ENCODE results near the gene PSAP. TPM values are rescaled to one million over a fixed set of nuclear protein-coding genes. Genes with fewer than 3 reads are reported as not detected.

PSAP gene
- total RNA-seq, 2 donors from 2014 or later: 488 to 516 TPM

- no peak for ATAC-seq
- no peak for DNase-seq
- peaks cover 16 to 61% of the 10 kb centered on the region in 2 donors for H3K36me3 ChIP-seq (replicated peaks in 1 of 2; ENCODE audit: insufficient read depth in 1 of 2, low read depth in 2 of 2)
- intact Hi-C loops (cut with DNase I): no loop called here
- no peak overlapping the region for H3K27ac ChIP-seq
- WGBS, 2 donors: 90 to 94% methylated on average over 5 to 7 of the region's 7 CpGs
- H3K4me3 ChIP-seq: no peak overlapping the region
- no peaks in the 10 kb centered on the region for H3K9me3 ChIP-seq
- H3K27me3 ChIP-seq: no peaks in the 10 kb centered on the region
- TF ChIP-seq POLR2A (IDR thresholded peaks at IDR 0.05) (no peak), CTCF (IDR thresholded peaks at IDR 0.05) (no peak)
- no peaks in the 10 kb centered on the region for H3K4me1 ChIP-seq
Measured at GRCh38 chr10:71828702-71829101, 22.3 kb downstream of the PSAP start.

GRCh38 chr10:71827852-71828251 lies 23.2 kb downstream of the PSAP start:
- Histone ChIP-seq H3K36me3 (replicated peaks in 1 of 2; ENCODE audit: insufficient read depth in 1 of 2, low read depth in 2 of 2) (peaks cover 16 to 62% of the 10 kb centered on the region in 2 donors), H3K4me3 (no peak overlapping the region), H3K27me3 (no peaks in the 10 kb centered on the region), H3K4me1 (no peaks in the 10 kb centered on the region), H3K9me3 (no peaks in the 10 kb centered on the region), H3K27ac (no peak overlapping the region)
- ATAC-seq (no peak), DNase-seq (no peak)
- 70 to 72% methylated on average over 6 of the region's 6 CpGs for WGBS, 2 donors
- TF ChIP-seq CTCF (IDR thresholded peaks at IDR 0.05) (no peak), POLR2A (IDR thresholded peaks at IDR 0.05) (no peak)
- intact Hi-C loops (cut with DNase I): no loop called here

GRCh38 chr10:71825217-71825616 lies 25.8 kb downstream of the PSAP start:
- DNase-seq (no peak), ATAC-seq (no peak)
- Histone ChIP-seq H3K4me1 (no peaks in the 10 kb centered on the region), H3K27me3 (no peaks in the 10 kb centered on the region), H3K36me3 (replicated peaks in 1 of 2; ENCODE audit: insufficient read depth in 1 of 2, low read depth in 2 of 2) (peaks cover 16 to 62% of the 10 kb centered on the region in 2 donors), H3K9me3 (no peaks in the 10 kb centered on the region), H3K4me3 (no peak overlapping the region), H3K27ac (no peak overlapping the region)
- intact Hi-C loops (cut with DNase I): no loop called here
- 80 to 81% methylated on average over 9 to 11 of the region's 11 CpGs for WGBS, 2 donors
- TF ChIP-seq CTCF (IDR thresholded peaks at IDR 0.05) (no peak), POLR2A (IDR thresholded peaks at IDR 0.05) (no peak)

- 90 to 95% methylated on average over 3 of the region's 3 CpGs for WGBS, 2 donors
- DNase-seq: no peak
- Histone ChIP-seq H3K9me3 (no peaks in the 10 kb centered on the region), H3K4me1 (no peaks in the 10 kb centered on the region), H3K4me3 (no peak overlapping the region), H3K27me3 (no peaks in the 10 kb centered on the region), H3K36me3 (replicated peaks in 1 of 2; ENCODE audit: insufficient read depth in 1 of 2, low read depth in 2 of 2) (peaks cover 19 to 63% of the 10 kb centered on the region in 2 donors), H3K27ac (no peak overlapping the region)
- TF ChIP-seq POLR2A (IDR thresholded peaks at IDR 0.05) (no peak), CTCF (IDR thresholded peaks at IDR 0.05) (no peak)
- no peak for ATAC-seq
- intact Hi-C loops (cut with DNase I): no loop called here
Measured at GRCh38 chr10:71824333-71824732, 26.7 kb downstream of the PSAP start.

- peaks cover 24 to 61% of the 10 kb centered on the region in 2 donors for H3K36me3 ChIP-seq (replicated peaks in 1 of 2; ENCODE audit: insufficient read depth in 1 of 2, low read depth in 2 of 2)
- DNase-seq (no peak), ATAC-seq (no peak)
- H3K4me3 ChIP-seq: no peak overlapping the region
- no peak overlapping the region for H3K27ac ChIP-seq
- no peaks in the 10 kb centered on the region for H3K27me3 ChIP-seq
- H3K4me1 ChIP-seq: no peaks in the 10 kb centered on the region
- 75 to 100% methylated on average over 1 to 4 of the region's 4 CpGs for WGBS, 2 donors
- TF ChIP-seq POLR2A (IDR thresholded peaks at IDR 0.05) (no peak), CTCF (IDR thresholded peaks at IDR 0.05) (no peak)
- intact Hi-C loops (cut with DNase I): no loop called here
- H3K9me3 ChIP-seq: no peaks in the 10 kb centered on the region
Measured at GRCh38 chr10:71823356-71823755, 27.7 kb downstream of the PSAP start.

Data from body of pancreas (tissue), 4 donors.